Measurements from ENCODE around the gene MCOLN3. TPM values are rescaled to one million over a fixed set of nuclear protein-coding genes. Genes with fewer than 3 reads are reported as not detected.

Gene MCOLN3
- total RNA-seq, 4 donors from 2014 or later: 6.5 to 12.9 (median 8.6) TPM

DNA sequence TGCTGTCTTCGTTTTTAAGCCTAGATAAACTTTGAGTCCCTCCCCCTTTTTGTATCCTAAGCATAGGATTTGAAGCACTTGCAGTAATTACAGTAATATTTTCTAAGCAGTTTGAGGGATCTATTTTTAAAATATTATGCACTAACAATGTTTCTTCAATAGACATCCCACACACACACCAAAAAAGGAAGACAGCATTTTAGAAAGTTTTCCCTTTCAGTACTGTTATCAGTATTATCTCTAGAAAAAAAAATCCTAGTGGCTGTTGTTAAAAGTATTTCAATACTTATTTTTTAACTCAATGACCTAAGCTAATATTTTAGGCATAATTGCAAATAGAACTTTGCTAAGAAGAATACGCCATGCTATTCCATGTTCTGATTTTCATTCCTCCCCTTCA lies 15.1 kb downstream of the MCOLN3 start:
- H3K27ac ChIP-seq: no peak overlapping the region
- WGBS, 2 donors: 71 to 79% methylated on average over 2 of the region's 2 CpGs
- no peak for DNase-seq (ENCODE audit: low spot score in 2 of 2)
- no peaks in the 10 kb centered on the region for H3K4me1 ChIP-seq
- TF ChIP-seq EP300 (IDR thresholded peaks at IDR 0.05): no peak
- TF ChIP-seq, protein P1, sequence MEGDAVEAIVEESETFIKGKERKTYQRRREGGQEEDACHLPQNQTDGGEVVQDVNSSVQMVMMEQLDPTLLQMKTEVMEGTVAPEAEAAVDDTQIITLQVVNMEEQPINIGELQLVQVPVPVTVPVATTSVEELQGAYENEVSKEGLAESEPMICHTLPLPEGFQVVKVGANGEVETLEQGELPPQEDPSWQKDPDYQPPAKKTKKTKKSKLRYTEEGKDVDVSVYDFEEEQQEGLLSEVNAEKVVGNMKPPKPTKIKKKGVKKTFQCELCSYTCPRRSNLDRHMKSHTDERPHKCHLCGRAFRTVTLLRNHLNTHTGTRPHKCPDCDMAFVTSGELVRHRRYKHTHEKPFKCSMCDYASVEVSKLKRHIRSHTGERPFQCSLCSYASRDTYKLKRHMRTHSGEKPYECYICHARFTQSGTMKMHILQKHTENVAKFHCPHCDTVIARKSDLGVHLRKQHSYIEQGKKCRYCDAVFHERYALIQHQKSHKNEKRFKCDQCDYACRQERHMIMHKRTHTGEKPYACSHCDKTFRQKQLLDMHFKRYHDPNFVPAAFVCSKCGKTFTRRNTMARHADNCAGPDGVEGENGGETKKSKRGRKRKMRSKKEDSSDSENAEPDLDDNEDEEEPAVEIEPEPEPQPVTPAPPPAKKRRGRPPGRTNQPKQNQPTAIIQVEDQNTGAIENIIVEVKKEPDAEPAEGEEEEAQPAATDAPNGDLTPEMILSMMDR (IDR thresholded peaks at IDR 0.05): no peak
- TF ChIP-seq POLR2A (IDR thresholded peaks at IDR 0.05): no peak
- no peaks in the 10 kb centered on the region for H3K27me3 ChIP-seq
- H3K4me3 ChIP-seq: no peak overlapping the region
- H3K36me3 ChIP-seq: no peaks in the 10 kb centered on the region
- no peaks in the 10 kb centered on the region for H3K9me3 ChIP-seq

DNA sequence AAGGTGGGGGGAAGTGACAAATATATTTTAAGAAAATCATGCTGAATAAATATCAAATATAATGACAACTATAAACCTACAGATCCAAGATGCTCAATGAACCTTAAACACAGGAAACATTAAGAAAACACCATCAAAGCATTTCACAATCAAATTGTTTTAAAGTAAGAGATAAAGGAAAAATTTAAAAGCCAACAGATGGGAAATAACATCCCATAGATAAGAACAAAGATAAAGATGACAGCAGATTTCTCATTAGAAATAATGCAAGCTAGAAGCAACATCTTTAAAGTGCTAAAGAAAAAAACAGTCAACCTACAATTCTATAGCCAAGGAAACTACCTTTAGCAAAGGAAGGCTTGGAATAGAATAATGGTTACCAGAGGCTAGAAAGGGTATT lies 17.8 kb downstream of the MCOLN3 start:
- no peak for TF ChIP-seq POLR2A (IDR thresholded peaks at IDR 0.05)
- TF ChIP-seq EP300 (IDR thresholded peaks at IDR 0.05): no peak
- TF ChIP-seq, protein P1 (IDR thresholded peaks at IDR 0.05): no peak
- Histone ChIP-seq H3K27me3 (no peaks in the 10 kb centered on the region), H3K9me3 (no peaks in the 10 kb centered on the region), H3K27ac (no peak overlapping the region), H3K36me3 (no peaks in the 10 kb centered on the region), H3K4me3 (no peak overlapping the region), H3K4me1 (no peaks in the 10 kb centered on the region)
- no peak for DNase-seq (ENCODE audit: low spot score in 2 of 2)

DNA sequence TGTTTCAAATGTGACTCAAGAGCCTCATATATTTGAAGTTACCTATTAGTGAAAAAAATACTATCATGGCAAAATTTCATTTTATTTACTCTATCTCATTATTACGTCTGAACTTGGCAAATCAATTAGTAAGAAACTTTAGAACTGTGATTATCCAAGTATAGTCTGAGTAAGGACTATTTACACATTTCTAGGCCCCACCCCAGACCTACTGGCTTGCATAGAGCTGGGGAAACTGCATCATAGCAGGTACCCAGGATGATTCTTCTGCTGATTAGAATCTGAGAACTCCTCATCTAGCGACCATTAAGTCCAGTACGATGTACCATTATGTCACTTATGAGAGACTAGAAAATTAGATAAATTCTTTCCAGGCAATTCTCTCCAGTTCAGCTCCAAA lies 20.1 kb downstream of the MCOLN3 start:
- DNase-seq (ENCODE audit: low spot score in 2 of 2): no peak
- Histone ChIP-seq H3K4me3 (no peak overlapping the region), H3K4me1 (no peaks in the 10 kb centered on the region), H3K27me3 (no peaks in the 10 kb centered on the region), H3K9me3 (no peaks in the 10 kb centered on the region), H3K27ac (no peak overlapping the region), H3K36me3 (no peaks in the 10 kb centered on the region)
- 88 to 93% methylated on average over 3 of the region's 3 CpGs for WGBS, 2 donors
- no peak for TF ChIP-seq EP300 (IDR thresholded peaks at IDR 0.05)
- no peak for TF ChIP-seq POLR2A (IDR thresholded peaks at IDR 0.05)
- TF ChIP-seq, protein P1 (IDR thresholded peaks at IDR 0.05): no peak

DNA sequence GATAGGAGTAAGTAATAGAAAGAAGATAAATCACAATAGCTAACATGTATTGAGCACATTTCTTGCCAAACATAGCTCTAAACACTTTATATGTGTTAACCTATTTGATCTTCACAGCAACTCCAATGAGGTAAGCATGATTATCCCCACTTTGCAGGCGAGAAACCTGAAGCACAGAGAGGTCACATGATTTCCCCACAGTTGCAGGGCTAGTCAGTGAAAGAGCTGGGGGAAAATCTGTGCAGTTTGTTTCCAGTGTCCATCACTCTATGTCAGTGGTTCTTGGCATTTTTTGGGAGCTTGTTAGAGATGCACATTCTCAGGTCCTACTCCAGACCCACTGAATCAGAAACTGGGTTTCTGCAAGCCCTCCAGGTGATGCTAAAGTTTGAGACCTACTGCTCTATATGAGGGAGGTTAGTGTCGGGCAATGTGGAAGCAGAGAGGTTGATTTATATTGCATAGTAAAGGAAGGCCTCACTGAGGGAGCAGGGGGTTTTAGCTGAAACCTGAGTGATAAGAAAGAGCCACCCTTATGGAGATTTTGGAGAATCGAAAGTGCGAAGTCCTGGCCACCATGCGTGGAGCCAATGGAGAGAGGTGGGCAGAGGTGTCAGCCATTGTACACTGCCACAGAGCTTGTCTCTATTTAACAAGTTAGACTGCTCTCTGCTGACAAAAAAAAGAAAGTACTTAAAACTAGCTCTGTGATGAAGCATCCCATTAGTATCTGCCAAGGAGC lies 20.9 kb downstream of the MCOLN3 start:
- no peak for DNase-seq (ENCODE audit: low spot score in 2 of 2)
- no peak overlapping the region for H3K27ac ChIP-seq
- H3K36me3 ChIP-seq: no peaks in the 10 kb centered on the region
- no peaks in the 10 kb centered on the region for H3K9me3 ChIP-seq
- WGBS, 2 donors: 79 to 86% methylated on average over 5 of the region's 5 CpGs
- no peaks in the 10 kb centered on the region for H3K27me3 ChIP-seq
- H3K4me1 ChIP-seq: no peaks in the 10 kb centered on the region
- TF ChIP-seq, protein P1 (IDR thresholded peaks at IDR 0.05): peak in 3 of 5 experiments; percentile 10 to 26 (median 22)
- no peak for TF ChIP-seq EP300 (IDR thresholded peaks at IDR 0.05)
- no peak overlapping the region for H3K4me3 ChIP-seq

DNA sequence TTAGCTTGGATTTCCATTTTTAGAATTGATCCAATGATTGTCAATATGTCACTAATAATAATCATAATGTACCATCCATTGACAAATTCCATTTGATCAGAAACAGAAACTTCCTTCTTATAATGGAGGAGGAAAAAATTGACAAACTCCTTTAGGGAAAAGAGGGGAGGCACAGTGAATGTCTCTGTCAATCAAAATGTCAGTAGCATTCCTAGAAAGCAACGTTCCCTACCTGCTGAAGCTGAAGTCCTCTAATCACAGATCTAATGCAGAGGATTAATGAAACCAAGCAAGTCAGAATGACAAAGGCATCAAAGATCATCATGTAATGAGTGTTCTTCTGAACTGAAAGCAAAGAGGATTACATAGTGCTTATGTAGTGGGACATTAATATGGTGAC lies 22.4 kb downstream of the MCOLN3 start:
- no peak overlapping the region for H3K27ac ChIP-seq
- no peaks in the 10 kb centered on the region for H3K36me3 ChIP-seq
- DNase-seq (ENCODE audit: low spot score in 2 of 2): no peak
- H3K4me1 ChIP-seq: no peaks in the 10 kb centered on the region
- no peaks in the 10 kb centered on the region for H3K9me3 ChIP-seq
- WGBS, 2 donors: 65 to 70% methylated on average over 1 of the region's 1 CpG
- H3K4me3 ChIP-seq: no peak overlapping the region
- TF ChIP-seq EP300 (IDR thresholded peaks at IDR 0.05) (no peak), POLR2A (IDR thresholded peaks at IDR 0.05) (no peak)
- TF ChIP-seq, protein P1 (IDR thresholded peaks at IDR 0.05): no peak
- H3K27me3 ChIP-seq: no peaks in the 10 kb centered on the region

Measured in tibial nerve (tissue), 4 donors.